A549 (cell line): Measurements from ENCODE around the gene ZNF445.

Experiments
- CHD2 ChIP-seq: fragments of 150-350 bp; IDR thresholded peaks from 2 replicates; pipeline ENCODE4 v1.6.1; 2014; ENCODE audit warnings: low read length; ENCODE audit not compliant: partially characterized antibody
- HOXA7 ChIP-seq: fragments of 250-450 bp; sonication (Bioruptor Pico); IDR thresholded peaks from 2 replicates; pipeline ENCODE4 v1.5.0; 2020; ENCODE audit warnings: mild to moderate bottlenecking, moderate library complexity
- MYC ChIP-seq: IDR thresholded peaks from 2 replicates; pipeline ENCODE4 v1.6.1; 2012; ENCODE audit warnings: mild to moderate bottlenecking, inconsistent platforms, low read length, improper control_type of control experiment, borderline replicate concordance
- NFE2L2 ChIP-seq: fragments of 150-350 bp; conservative IDR thresholded peaks from 2 replicates; pipeline ENCODE4 v1.6.1; 2014; ENCODE audit warnings: low read length
- RFX5 ChIP-seq: fragments of 450-650 bp; IDR thresholded peaks from 2 replicates; pipeline ENCODE4 v1.7.1; 2014; ENCODE audit warnings: antibody characterized with exemption, mild to moderate bottlenecking, moderate library complexity
- TF ChIP-seq, protein P1 (sequence below): fragments of >200 bp; sonication (Bioruptor Twin); formaldehyde crosslinking; IDR thresholded peaks from 3 replicates; pipeline ENCODE4 v1.5.1; 2016

DNA sequence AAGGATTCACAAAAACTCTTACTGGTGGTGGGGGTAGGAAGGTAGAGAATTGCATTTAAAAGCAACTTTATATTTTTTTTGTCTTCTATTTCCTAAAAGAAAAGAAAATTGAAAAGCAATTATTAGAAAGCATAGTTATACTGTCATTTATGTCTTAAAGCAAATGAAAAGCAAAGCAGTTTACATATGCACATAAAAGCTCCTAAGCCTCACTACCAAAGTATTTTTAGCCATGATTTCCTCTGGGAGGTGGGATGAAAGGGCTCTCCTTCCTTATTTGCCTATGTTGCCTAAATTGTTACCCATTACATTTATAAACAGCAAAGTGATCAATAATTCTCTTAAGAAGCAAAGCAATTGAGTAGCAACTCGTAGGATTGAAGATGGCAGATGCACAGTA, 7.0 kb downstream of the ZNF445 start:
- TF ChIP-seq, protein P1, sequence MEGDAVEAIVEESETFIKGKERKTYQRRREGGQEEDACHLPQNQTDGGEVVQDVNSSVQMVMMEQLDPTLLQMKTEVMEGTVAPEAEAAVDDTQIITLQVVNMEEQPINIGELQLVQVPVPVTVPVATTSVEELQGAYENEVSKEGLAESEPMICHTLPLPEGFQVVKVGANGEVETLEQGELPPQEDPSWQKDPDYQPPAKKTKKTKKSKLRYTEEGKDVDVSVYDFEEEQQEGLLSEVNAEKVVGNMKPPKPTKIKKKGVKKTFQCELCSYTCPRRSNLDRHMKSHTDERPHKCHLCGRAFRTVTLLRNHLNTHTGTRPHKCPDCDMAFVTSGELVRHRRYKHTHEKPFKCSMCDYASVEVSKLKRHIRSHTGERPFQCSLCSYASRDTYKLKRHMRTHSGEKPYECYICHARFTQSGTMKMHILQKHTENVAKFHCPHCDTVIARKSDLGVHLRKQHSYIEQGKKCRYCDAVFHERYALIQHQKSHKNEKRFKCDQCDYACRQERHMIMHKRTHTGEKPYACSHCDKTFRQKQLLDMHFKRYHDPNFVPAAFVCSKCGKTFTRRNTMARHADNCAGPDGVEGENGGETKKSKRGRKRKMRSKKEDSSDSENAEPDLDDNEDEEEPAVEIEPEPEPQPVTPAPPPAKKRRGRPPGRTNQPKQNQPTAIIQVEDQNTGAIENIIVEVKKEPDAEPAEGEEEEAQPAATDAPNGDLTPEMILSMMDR: no peak
- no peak for TF ChIP-seq CHD2
- no peak for TF ChIP-seq RFX5
- no peak for TF ChIP-seq MYC
- no peak for TF ChIP-seq NFE2L2
- TF ChIP-seq HOXA7: no peak
